ENCODE results near the gene SPSB2.

DNA sequence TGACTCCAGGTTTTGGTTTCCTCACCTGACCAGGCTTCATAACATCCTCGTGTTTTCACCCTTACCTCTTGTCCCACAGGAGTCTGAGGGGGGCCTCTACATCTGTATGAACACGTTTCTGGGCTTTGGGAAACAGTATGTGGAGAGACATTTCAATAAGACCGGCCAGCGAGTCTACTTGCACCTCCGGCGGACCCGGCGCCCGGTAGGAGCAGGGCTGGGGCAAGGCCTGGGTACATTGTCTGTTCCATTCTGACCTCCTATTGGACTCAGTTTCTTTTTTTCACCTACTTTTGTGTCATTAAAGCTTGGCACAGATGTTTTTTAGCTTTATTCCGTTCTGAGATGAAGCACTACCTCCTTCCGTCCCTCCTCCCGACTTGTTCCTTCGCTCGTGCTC, 17.8 kb downstream of the SPSB2 start:
- no peak for TF ChIP-seq POLR2A (IDR thresholded peaks at IDR 0.05)
- TF ChIP-seq, protein P1, sequence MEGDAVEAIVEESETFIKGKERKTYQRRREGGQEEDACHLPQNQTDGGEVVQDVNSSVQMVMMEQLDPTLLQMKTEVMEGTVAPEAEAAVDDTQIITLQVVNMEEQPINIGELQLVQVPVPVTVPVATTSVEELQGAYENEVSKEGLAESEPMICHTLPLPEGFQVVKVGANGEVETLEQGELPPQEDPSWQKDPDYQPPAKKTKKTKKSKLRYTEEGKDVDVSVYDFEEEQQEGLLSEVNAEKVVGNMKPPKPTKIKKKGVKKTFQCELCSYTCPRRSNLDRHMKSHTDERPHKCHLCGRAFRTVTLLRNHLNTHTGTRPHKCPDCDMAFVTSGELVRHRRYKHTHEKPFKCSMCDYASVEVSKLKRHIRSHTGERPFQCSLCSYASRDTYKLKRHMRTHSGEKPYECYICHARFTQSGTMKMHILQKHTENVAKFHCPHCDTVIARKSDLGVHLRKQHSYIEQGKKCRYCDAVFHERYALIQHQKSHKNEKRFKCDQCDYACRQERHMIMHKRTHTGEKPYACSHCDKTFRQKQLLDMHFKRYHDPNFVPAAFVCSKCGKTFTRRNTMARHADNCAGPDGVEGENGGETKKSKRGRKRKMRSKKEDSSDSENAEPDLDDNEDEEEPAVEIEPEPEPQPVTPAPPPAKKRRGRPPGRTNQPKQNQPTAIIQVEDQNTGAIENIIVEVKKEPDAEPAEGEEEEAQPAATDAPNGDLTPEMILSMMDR (IDR thresholded peaks at IDR 0.05): no peak

All from heart left ventricle (tissue), 13 donors.